ENCODE data around the gene ZNF827.

Gene ZNF827

DNA sequence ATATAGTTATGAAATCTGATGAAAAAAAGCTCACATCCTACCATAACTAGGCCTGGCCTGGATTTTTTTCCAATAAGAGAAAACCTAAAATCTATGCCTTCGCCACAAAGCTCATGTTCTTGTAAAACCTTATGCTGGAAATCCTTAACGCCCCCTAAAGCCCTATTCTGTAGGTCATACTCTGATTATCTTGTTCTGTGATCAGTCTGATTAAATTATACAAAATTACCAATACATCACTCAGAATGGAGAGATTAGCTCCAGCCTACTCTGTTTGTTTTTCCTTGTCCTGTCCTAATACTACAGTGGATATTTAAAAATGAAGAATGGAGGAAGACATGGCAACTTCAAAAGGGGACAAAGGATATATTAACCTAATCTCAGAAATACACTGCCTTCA is 7.2 kb downstream of the ZNF827 start:
- no peak for DNase-seq

DNA sequence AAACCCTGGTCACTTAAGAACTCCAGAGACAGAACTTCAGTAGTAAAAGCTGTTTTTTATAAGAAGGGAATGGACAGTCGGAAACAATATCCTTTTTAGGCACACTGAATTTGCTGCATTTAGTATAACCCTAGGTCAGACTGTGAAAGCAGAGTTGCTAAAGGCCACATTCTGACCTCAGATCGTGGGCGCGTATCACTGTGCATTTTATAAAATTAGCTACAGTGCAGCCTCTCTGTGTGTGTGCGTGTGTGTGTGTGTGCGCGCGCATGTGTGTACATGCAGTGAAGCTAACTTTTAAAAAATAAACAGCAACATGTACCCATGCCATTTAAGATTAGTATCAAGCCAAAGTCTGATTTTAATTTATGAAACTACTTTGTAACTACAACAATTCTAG is 8.0 kb downstream of the ZNF827 start:
- no peak for DNase-seq

GRCh38 chr4:145929415-145930178 is 9.0 kb downstream of the ZNF827 start:
- no peak for DNase-seq

DNA sequence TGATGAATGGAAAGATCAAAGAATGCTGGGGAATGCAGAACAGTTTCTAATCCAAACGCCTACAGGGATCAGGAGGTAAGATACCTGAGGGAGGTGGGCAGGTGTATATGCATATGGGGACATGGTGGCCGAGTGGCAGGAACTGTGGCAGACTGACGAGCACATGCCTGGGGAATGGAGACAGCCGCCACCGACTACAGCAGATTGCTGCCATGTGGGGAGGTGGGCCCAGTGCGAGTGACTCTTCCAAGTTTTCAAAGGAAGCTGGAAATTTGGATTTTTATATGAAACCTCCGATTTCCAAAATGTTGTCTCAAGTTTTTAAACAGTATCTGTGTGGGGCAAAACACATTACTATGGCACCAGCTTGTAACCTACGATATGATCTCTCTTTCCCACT is 9.9 kb downstream of the ZNF827 start:
- no peak for DNase-seq

DNA sequence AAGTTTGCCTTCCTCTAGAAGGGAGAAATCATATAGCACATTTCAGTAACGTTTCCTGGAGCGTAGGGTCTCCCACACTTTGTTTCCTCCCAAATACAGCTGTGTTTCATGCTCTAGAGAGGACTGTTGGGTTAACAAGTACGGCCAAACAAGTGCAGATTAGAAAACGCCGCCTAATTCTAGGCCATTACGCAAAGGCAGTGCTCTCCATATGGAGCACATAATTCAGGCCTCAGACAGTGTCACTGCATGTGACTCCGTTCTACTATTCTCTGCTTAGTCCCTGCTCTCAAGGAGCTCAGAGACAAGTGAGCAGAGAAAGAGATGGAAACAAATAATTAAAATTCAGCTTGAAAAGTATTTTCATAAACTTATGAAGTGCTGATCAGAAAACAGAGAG is 11.6 kb downstream of the ZNF827 start:
- DNase-seq: no peak

DNA sequence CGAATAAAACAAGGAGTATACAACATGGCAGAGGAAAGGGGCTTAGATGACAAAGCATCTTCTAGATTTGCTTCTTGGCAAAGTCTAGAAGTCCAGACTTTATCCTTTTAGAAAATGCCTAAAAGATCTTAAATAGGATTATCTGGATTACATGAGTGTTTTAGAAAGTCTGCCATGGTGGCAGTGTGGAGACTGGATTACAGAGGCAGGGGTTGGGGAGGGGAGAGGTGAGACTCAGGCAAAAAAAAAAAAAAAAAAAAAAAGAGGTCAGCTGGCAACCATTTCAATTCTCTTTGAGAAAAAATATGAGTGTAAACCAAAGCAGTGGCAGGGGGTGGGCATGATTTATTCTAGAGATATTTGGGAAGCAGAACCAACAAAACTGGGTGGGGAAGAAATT is 17.4 kb downstream of the ZNF827 start:
- DNase-seq: no peak

- DNase-seq: no peak
Observed at GRCh38 chr4:145920205-145920604, 18.4 kb downstream of the ZNF827 start.

- no peak for DNase-seq
Observed at GRCh38 chr4:145912376-145912775, 26.2 kb downstream of the ZNF827 start.

- no peak for DNase-seq
Observed at GRCh38 chr4:145909773-145910172, 28.9 kb downstream of the ZNF827 start.

DNA sequence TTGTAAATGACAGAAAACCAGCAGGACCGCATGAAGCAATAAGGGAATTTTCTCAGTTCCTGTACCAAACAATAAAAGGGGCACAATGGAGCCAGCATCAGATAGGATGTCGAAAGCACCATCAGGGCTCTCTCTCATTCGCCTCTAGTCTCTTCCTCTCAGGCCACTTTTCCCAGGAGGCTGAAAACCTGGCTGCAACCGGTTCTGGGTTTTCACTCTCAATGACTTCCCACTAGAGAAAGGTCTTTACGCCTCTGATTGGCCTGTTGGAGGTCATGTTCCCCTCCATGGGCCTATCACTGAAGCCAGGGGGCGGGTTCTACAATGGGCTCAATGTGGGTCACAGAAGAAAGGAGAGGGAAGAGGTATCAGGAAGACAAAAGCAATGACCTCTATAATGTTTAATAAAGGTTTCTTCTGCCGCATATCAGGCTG is 29.3 kb downstream of the ZNF827 start:
- no peak for DNase-seq

- no peak for DNase-seq
Observed at GRCh38 chr4:145907812-145908211, 30.8 kb downstream of the ZNF827 start.

DNA sequence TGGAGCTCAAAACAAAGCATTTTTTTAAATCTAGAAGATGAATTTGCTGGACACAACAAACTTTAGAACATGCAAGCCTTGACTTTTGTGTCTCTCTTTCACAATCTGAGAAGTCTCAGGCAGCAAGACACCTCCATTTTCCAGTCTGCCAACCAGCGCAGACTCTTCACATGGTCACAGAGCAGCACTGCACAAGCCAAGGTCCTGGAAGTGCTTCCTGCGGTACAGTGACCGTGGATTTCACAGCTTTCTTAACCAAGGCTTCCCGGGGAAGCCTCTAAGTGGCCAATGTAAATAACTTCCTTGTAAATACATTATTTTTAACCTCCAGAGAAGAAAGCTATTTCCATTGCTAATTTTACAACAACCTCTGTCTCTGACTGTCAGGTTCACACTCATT is 31.2 kb downstream of the ZNF827 start:
- no peak for DNase-seq

- DNase-seq: no peak
Observed at GRCh38 chr4:145904413-145905177, 34.0 kb downstream of the ZNF827 start.

GRCh38 chr4:145902522-145902921 is 36.1 kb downstream of the ZNF827 start:
- no peak for DNase-seq

DNA sequence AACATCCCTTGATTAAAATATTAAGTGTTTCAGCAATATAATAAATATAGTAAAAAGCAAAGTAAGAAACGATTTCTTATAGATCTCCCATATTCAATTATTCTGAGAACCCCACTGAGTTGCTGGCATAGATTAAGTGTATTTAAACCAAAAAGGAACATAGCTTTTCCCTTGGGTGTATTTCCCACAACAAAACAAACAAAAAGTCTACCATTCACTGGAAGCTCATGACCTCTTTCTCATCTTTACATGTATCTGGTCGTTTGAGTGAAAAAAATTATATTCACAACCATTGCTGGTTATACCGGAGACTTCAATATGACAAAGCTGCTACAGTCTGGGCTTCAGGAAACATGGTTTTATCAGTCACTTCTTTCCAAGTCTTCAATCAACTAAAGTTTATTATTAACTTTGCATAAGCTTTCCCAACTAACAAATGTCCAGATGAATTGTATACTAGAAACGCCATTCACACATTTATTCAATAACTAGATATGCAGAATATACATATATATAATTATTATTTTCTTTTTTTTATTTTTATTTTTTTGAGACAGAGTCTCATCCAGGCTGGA is 38.6 kb downstream of the ZNF827 start:
- no peak for DNase-seq

DNA sequence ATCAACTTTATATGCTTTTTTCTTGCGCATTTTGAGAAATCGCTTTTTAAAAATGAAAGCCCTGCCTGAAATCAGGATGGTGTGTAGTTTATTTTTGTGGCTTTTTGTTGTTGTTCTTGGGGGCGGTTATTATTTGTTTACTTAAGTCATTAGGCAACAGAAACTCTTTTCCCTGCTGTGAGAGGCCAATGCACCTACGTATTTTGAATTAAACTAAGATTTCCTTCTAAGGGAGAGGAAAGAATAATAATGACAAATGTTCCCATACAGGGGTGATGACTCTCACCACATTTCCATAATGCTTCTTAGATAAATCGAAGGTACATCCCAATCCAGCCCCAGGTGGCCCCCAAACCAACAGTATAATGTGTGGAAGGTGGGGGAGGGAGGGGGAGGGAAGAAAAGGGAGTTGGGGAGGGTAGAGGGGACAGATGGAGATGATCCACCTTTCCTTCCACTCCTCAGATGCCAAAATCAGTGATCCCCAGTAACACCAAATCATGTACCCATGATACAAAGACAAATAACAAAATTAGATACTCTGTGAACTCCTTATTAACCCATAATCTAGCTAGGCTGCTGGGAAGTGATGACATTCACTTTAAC is 39.6 kb downstream of the ZNF827 start:
- no peak for DNase-seq

- DNase-seq: no peak
Observed at GRCh38 chr4:145898466-145898865, 40.2 kb downstream of the ZNF827 start.

DNA sequence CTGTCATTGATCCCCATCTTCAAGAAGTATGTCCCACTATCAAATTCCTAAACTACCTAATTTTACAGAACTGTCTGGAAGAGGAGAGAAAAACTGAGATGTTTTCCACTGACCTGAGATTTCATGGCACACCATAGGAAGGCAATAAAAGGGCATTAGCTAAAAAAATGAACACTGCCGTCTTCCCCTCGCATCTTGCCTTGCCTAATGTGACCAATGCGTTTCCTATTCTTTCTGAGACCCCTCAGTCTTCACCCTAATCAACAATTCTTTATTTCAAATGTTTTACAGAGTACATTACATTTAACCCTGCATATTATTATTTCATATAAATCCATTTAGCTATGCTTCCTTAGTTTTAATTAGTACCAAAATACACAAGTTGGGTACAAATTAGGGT is 43.6 kb downstream of the ZNF827 start:
- no peak for DNase-seq

GRCh38 chr4:145891958-145892357 is 46.7 kb downstream of the ZNF827 start:
- DNase-seq: no peak

DNA sequence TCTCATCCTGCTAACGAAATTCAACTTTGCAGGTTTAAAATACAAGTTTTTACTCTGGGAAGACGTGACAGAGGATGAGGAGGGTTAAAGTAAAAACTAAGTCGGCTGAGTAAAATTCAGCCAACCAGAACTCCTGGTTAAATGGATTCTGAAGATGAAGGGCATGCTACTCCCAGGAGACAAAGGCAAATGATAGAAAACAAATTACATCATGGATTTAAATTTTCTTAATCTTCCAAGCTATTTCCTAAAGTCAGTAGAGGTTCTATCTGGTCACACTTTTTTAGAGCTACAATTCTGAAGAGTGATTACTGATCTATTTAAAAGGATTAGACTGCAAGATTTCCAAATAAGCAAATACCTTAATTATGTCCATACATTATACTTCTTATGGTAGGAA is 47.9 kb downstream of the ZNF827 start:
- DNase-seq: no peak

- no peak for DNase-seq
Observed at GRCh38 chr4:145888393-145888792, 50.2 kb downstream of the ZNF827 start.

DNA sequence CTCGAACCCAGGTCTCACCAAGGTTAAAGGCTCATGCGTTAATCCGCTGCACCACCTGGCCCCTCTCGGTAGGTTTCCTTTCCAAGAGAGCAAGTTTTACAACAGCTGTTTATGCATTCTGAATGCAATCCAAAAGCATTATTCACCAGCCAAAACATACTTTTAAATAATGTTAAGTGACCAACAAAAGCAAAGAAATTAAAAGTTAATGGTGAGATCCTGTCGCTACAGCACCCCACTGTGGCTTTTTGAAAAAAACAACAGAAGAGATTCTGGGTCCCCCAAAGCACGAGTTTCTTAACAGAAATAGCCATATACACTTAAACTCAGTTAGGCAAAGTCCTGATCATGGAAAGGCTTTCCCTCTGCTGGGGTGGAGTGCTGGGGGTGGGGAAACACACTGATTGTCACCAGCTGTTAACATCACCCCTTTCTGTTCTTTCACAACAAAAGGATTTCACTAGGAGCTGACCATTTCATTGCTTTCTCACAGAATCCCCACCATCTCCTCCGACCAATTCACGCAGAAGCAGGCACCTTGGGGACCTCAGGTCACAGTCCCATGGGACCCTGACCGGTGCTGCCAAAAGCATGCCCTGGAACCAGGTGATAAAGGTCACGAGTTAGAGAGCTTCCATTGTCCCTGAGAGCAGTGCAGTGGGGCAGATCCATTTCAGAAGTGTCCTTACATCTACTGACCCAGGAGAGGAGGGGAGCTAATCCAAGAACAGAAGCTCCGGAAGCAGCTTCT is 51.2 kb downstream of the ZNF827 start:
- DNase-seq: no peak

- DNase-seq: no peak
Observed at GRCh38 chr4:145886871-145887240, 51.8 kb downstream of the ZNF827 start.
